ACHN (cell line): ENCODE data around the gene ZNF653.

Experiments used
- DNase-seq: peaks from one replicate; pipeline ENCODE4 v3.0.0-alpha.2; 2015
- in situ Hi-C: cut with HindIII; loops from 2 replicates; pipeline ENCODE4 v1.10.0; 2017; ENCODE audit warnings: low sequenced_read_pairs, low pct_ligation_motif_present, low pct_unique_long_range_greater_than_20kb

ZNF653 gene

GRCh38 chr19:11528551-11529341 lies 23.1 kb upstream of the ZNF653 start, which contains the start of gene ECSIT:
TSS of gene ECSIT (minus strand) at chr19:11529134. CDS start at chr19:11519170, 9,964 bp downstream.
- in situ Hi-C loops = no loop called here

GRCh38 chr19:11519138-11519537 lies 13.5 kb upstream of the ZNF653 start:
- in situ Hi-C loops = no loop called here
- no peak for DNase-seq

More at GRCh38 chr19:11528551-11529341, 23.1 kb upstream of the ZNF653 start, which contains the start of gene ECSIT:
- DNase-seq = peak; percentile 98

DNA sequence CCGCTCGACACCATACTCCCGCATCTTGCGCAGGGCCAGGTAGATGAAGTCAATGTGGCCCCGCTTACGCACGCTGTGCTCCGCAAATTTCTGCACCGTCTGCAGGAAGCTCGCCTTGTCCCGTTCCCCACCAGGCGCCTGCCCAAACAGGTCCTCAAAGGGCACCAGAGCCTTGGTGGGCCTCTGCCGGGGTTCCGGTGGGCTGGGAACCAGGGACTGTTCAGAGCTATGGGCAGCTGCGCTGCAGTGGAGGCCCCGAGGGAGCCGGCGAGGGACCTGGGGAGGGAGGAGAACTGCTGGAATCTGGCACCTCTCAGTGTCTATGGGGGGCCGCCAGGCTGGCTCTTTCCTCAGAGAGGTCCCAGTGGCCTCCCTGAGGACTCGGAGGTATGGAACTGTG lies 8.3 kb upstream of the ZNF653 start:
- no peak for DNase-seq
- in situ Hi-C loops = no loop called here

- DNase-seq = no peak
- in situ Hi-C loops = no loop called here
These were observed 4.8 kb upstream of the ZNF653 start for GRCh38 chr19:11510444-11510843.

DNA sequence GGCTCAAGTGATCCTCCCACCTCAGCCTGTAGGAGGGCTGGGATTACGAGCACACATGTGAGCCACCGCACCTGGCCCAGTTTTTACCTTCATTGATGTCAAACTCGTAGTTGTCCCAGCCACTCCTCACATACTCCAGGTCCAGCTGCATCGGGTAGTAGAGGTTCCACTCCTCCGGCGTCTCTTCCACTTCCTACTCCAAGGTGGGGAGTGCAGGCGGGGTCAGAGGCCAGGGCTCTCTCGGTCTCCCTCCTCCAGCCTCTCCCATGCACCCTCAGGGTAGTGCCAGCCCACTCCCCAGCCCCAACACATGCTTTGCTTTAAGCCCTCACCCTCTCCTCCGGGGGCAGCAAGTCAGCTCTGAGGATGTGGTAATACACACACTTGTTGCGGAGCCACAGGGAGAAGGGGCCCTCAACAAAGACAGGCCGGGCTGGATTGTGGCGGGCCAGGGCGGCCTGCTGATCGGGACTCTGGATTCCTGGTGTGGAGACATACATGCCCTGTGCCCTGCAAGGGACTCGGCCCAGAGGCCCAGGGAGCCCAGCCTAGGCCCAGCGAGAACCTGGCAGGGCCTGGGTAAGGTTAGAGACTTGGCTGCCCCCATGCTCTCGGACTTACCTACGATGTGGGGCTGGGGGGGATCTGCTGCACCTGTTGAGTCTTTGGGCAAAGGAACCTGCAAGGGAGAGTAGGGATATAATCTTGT lies 1.9 kb upstream of the ZNF653 start:
- DNase-seq = no peak
- in situ Hi-C loops = no loop called here

- in situ Hi-C loops = no loop called here
- DNase-seq = no peak
These were observed 1.3 kb upstream of the ZNF653 start for GRCh38 chr19:11506967-11507366.

GRCh38 chr19:11506101-11506555 lies 489 bp upstream of the ZNF653 start:
- in situ Hi-C loops = no loop called here
- DNase-seq = no peak

DNA sequence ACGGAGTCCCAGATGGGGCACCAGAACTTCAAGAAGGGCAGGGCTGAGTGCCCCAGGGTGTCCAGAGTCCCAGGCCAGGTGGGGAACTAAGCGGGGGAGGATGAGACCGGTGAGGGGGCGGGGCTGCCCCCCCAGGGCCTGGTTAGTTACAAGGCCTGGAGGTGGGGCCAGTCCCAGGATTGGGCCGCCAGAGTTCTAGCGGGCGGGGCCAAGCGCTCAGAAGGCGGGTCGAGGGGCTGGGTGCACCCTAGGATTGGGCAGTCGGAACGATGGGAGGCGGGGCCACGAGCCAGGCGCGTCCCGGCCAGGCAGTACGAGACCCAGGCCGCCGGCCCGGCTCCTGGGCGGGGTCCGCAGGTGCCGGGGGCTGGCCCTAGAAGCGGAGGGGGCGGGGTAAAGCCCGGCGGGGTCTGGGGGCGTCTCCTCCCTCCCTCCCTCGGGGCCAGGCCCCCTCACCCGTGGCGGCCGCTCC lies 571 bp downstream of the ZNF653 start:
- in situ Hi-C loops = no loop called here
- peak; percentile 92 for DNase-seq

DNA sequence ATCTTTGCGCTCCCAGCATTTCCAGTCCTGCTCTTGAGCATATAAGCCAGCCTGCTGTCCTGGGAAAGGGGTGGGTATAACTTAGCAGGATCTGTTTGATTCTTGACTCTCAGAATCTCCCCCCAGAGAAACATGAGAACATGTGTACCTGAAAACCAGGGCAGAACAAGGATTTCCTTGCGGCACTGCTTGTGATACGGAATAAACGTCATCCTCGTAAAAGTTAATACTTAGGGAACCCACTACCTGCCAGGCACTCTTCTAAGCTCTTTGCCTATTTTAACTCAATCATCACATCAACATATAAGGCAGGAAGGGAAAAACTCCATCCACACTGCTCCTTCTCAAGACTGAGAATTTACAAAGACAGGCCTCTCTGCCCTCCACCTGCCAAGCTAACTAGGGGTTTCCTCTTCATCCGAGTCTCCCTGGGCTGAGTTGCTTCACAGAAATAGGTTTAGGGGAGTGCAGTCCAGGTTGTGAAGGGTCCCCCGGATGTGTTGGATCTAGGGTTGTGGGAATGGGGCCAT lies 1.1 kb downstream of the ZNF653 start:
- in situ Hi-C loops = no loop called here
- DNase-seq = no peak

DNA sequence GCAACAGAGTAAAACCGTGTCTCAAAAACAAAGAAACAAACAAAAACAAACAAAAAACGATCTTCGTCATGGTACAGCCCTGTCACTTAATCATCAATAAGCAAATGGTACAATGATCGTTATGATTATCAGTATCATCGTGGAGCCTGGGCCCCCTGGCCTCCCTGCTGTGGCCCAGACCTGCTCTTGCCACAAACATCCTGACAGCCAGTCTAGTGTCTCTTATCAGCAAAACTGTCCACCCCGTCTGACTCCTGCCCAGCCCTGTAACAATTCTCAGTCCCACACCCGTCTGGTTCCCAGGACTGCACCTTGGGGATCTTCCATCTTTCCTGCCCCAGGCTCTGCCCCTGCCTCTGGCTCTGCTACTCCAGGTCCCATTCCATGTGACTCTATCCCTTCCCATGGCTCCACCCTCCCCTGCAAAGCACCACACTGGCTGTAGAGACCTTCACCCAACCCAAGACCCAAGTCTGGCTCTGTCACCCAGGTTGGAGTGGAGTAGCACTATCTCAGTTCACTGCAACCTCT lies 5.7 kb downstream of the ZNF653 start:
- no peak for DNase-seq
- in situ Hi-C loops = no loop called here

DNA sequence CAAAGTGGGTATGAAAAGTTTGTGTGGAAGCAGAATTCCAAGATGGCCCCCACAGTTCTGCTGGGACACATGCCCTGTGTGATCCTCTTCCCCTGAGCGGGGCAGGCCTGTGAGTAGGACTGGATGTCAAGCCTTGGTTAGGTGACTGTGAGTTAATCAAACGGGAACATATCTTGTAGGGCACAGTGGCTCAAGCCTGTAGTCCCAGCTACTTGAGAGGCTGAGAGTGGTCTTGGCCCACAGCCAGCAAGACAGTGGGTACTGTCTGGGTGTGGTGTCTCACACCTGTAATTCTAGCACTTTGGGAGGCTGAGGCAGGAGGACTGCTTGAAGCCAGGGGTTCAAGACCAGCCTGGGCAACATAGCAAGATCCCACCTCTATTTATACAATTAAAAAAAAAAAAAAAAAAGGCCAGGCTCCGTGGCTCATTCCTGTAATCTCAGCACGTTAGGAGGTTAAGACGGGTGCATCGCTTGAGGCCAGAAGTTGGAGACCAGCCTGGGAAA lies 6.4 kb downstream of the ZNF653 start:
- no peak for DNase-seq
- in situ Hi-C loops = no loop called here

DNA sequence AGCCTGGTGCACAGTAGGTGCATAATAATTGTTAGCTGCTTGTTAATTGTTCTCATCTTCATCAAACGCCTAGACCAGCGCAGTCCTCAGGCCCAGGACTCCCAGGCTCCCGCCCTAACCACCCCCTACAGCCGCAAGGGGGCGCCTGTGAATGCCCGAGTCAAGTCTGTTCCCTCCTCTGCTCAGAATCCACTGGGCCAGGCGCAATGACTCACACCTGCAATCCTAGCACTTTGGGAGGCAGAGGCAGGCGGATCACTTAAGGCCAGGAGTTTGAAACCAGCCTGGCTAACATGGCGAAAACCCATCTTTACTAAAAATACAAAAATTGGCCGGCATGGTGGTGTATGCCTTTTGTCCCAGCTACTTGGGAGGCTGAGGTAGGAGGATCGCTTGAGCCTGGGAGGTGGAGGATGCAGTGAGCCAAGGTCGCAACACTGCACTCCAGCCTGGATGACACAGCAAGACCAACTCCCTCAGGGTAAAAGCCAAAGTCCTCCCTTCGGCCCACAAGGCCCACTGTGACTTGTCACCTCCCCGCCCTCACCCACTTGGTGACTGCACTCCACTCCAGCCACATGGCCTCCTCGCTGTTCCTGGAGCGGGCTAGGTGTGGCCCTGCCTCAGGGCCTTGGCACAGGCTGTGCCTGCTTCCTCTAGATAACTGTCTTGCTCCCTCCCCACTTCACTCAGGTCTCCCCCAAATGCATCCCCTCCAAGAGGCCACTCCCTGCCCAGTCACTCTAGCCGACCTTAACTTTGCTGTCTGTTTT lies 9.1 kb downstream of the ZNF653 start:
- DNase-seq = peak; percentile 83
- in situ Hi-C loops = no loop called here

DNA sequence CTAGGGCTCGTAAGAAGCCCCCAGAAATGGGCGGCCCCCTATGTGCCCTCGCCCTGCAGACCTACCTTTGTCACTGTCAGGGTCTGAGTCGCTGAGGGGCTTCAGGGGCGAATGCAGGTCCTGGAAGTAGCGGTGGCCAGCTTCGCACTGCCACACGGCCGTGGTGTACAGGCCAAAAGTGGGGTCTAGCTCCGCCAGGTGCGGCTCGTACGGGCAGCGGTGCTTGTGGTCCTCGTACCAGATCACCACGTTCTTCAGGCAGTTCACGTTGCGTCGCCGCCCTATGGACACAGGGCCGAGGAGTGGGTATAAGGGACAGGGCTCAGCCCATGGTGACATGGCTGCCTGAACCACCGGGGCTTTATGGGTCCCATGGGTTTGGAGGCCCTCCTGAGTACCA lies 9.8 kb downstream of the ZNF653 start:
- no peak for DNase-seq
- in situ Hi-C loops = no loop called here

DNA sequence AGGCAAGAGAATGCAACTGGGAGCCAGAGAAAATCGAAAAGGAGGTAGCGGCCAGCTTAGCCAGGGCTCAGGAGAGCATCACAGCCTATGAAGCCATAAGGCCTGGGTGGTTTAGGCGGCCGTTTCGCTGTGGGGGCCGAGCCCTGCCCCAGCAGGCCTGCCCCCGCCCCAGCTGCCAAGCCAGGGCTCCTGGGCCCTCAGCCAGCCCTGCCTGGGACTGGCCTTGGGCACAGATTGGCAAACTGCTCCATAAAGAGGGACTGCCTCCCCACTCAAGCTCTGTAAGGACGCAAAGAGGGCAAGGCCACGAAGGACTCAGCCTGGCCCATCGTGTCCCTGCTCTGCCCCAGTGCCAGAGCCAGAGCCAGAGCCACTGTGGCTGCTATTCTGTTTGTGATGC lies 10.2 kb downstream of the ZNF653 start:
- DNase-seq = no peak
- in situ Hi-C loops = no loop called here

DNA sequence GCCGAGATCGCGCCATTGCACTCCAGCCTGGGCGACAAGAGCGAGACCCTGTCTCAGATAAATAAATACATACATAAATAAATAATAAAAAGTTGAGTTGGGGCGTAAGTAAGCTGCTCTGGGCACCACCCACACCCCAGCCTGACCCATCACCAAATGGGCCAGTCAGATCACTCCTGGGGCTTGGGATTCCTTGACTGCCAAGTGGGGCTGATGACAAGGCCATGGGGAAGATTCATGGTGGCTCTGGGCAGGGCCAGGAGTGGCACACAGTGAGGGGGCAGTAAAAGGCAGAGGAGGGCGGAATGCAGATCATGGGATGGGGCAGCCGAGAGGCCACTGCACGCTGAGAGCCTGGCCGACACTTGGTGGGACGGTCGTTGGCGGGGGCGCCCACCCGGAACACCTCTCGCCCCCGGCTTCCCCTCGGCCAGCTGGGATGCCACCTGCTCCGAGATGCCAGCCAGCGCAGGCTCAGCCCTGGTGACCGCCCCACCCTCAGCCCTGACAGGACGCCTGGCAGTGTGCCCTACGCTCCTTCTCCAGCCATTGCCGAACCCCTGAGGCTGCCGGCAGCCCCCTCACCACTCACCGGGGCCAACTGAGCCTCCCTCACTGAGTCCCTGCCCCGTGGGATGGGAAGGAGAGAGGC lies 10.9 kb downstream of the ZNF653 start:
- in situ Hi-C loops = no loop called here
- no peak for DNase-seq

DNA sequence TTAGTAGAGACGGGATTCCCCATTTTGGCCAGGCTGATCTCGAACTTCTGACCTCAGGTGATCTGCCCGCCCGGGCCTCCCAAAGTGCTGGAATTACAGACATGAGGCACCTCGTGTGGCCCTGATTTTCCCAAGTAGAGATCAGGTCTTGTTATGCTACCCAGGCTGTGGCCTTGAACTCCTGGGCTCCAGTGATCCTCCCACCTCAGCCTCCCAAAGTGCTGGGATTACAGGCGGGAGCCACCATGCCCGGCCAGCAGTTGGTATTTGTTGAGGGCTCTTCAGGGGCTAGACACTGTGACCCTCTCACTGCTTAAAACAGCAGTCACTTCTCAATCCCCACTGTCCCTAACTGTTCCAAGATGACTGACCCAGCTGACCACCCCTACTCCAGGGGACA lies 16.3 kb downstream of the ZNF653 start:
- DNase-seq = no peak
- in situ Hi-C loops = no loop called here

DNA sequence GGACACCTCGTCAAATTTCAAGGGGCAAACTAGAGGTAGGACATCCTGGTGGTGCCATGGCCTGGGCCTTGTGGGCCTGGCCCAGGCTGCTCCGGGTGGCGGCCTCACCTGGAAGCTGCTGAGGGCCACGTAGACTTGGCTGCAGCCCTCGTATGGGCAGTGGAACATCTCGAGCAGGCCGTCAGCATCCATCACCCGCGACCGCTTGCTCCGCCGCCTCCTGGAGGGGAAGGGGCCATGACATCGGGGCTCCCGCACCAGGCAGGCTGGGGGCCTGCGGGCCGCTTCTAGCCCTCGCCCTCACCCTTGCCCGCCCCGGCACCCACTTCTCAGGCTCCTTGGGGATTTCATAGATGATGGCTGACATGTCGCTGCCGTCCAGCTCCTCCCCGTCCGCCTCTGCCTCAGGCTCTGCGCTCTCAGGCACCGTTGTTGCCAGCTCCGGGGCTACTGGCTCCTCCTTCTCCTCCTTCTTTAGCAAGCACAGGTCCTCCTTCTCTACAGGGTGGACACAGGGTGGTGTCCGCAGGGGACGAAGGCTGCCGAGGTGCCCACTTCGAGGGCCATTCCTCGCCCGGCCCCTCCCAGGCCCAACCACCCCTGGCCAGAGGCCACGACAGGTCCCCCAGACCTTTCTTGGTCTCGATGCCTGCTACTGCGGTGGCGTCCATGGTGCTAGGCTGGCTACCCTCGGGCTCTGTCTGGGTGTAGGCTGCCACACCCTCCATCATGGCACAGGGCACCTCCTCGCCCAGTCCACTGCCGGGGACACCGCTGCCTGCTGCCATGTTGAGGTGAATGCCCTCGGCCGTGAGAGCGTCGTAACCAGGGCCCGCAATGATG lies 18.8 kb downstream of the ZNF653 start:
- DNase-seq = no peak
- in situ Hi-C loops = no loop called here
